ENCODE results near the gene KIF5B.
"Not testable (repeated sequence)": the region's sequence is repeated elsewhere in the genome, so short reads cannot be mapped to it uniquely, and the experiment has no call there.

KIF5B gene

DNA sequence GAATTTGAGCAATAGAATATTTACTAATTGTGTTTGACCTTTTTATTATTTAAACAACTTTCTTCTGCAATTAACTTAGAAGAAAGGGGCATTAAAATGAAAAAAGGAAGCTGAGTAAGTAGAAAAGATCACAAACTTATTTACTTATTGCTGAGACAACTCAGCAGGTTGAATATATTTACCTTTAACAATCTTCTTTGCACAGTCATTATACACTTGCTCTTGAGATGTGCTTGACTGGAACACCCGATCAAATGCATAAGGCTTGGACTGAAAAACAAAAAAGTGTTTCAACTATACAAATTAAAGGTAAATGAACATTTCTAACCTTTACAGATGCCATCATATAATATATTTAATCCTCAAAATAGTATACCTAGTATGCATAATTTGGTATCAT lies 7.9 kb downstream of the KIF5B start:
- Histone ChIP-seq H3K4me1 (ENCODE audit: insufficient read depth, poor library complexity, severe bottlenecking) (peaks cover 38% of the 10 kb centered on the region), H3K27me3 (ENCODE audit: insufficient read depth, poor library complexity, severe bottlenecking) (no peaks in the 10 kb centered on the region), H3K9me3 (ENCODE audit: severe bottlenecking) (no peaks in the 10 kb centered on the region), H3K4me3 (ENCODE audit: severe bottlenecking) (no peak overlapping the region), H3K27ac (ENCODE audit: poor library complexity, severe bottlenecking) (peak overlapping the region; percentile 21), H3K36me3 (ENCODE audit: low read depth) (peaks cover 71% of the 10 kb centered on the region)
- TF ChIP-seq, protein P1, sequence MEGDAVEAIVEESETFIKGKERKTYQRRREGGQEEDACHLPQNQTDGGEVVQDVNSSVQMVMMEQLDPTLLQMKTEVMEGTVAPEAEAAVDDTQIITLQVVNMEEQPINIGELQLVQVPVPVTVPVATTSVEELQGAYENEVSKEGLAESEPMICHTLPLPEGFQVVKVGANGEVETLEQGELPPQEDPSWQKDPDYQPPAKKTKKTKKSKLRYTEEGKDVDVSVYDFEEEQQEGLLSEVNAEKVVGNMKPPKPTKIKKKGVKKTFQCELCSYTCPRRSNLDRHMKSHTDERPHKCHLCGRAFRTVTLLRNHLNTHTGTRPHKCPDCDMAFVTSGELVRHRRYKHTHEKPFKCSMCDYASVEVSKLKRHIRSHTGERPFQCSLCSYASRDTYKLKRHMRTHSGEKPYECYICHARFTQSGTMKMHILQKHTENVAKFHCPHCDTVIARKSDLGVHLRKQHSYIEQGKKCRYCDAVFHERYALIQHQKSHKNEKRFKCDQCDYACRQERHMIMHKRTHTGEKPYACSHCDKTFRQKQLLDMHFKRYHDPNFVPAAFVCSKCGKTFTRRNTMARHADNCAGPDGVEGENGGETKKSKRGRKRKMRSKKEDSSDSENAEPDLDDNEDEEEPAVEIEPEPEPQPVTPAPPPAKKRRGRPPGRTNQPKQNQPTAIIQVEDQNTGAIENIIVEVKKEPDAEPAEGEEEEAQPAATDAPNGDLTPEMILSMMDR (IDR thresholded peaks at IDR 0.05; ENCODE audit: poor library complexity, severe bottlenecking) = no peak
- no peak for DNase-seq (ENCODE audit: low spot score)
- ATAC-seq (ENCODE audit: low read depth) = no peak

DNA sequence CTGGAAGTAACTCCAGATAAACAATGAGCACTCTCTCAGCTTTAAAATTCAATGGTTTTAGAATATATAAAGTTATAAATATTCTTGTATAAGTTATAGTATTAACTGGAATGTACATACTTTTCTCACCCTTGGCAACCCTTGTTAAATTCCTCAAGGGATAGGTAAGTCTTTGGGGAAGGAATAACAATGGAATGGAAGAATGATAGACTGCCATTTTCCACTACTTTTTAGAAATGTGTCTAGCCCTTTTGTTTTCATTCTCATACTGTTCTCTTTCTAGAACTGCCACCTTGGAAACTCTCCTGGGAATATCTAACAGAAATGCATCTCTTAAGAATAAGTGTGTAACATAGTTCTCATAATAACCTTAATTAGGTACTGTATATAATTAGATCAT lies 8.3 kb downstream of the KIF5B start:
- Histone ChIP-seq H3K27me3 (ENCODE audit: insufficient read depth, poor library complexity, severe bottlenecking) (no peaks in the 10 kb centered on the region), H3K4me1 (ENCODE audit: insufficient read depth, poor library complexity, severe bottlenecking) (peaks cover 35% of the 10 kb centered on the region), H3K27ac (ENCODE audit: poor library complexity, severe bottlenecking) (no peak overlapping the region), H3K36me3 (ENCODE audit: low read depth) (peaks cover 75% of the 10 kb centered on the region), H3K9me3 (ENCODE audit: severe bottlenecking) (no peaks in the 10 kb centered on the region), H3K4me3 (ENCODE audit: severe bottlenecking) (no peak overlapping the region)
- DNase-seq (ENCODE audit: low spot score) (no peak), ATAC-seq (ENCODE audit: low read depth) (no peak)
- TF ChIP-seq, protein P1 (IDR thresholded peaks at IDR 0.05; ENCODE audit: poor library complexity, severe bottlenecking) = no peak

DNA sequence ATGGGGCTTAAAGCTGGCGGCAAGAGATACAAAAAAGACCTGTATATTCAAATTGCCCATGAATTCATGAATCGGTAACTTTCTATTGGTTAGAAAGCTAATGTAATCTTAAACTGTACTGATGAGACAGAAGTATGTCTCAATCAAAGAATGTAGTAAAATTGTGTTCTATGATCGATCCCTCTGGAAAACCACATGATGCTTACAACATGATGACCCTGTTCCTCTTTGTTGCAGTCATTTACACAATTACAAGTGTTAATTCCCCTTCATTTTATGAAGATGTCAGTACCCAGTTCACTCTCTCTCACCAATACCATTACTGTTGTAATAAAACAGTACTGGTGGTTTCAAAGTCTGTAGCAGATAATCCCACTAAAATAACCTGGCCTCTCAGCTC lies 10.1 kb downstream of the KIF5B start:
- H3K36me3 ChIP-seq (ENCODE audit: low read depth) = peaks cover 76% of the 10 kb centered on the region
- H3K27ac ChIP-seq (ENCODE audit: poor library complexity, severe bottlenecking) = no peak overlapping the region
- TF ChIP-seq, protein P1 (IDR thresholded peaks at IDR 0.05; ENCODE audit: poor library complexity, severe bottlenecking) = no peak
- peaks cover 19% of the 10 kb centered on the region for H3K4me1 ChIP-seq (ENCODE audit: insufficient read depth, poor library complexity, severe bottlenecking)
- DNase-seq (ENCODE audit: low spot score) (no peak), ATAC-seq (ENCODE audit: low read depth) (no peak)
- H3K9me3 ChIP-seq (ENCODE audit: severe bottlenecking) = no peaks in the 10 kb centered on the region
- H3K27me3 ChIP-seq (ENCODE audit: insufficient read depth, poor library complexity, severe bottlenecking) = no peaks in the 10 kb centered on the region
- no peak overlapping the region for H3K4me3 ChIP-seq (ENCODE audit: severe bottlenecking)

DNA sequence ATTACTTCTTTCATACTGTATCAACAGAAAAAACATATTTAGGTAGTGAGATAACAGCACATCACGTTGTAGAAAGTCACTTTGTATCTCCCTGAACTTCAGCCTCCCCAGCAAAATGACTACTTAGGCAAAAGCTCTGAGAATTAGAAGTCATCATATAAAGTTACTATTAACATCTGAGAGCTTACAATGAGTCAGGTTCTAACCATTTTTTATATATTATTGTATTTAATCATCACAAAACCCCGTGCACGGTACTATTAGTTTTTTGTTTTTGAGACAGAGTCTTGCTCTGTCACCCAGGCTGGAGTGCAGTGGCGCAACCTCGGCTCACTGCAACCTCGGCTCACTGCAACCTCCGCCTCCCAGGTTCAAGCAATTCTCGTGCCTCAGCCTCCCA lies 13.5 kb downstream of the KIF5B start:
- H3K27ac ChIP-seq (ENCODE audit: poor library complexity, severe bottlenecking) = peak overlapping the region; percentile 3
- H3K27me3 ChIP-seq (ENCODE audit: insufficient read depth, poor library complexity, severe bottlenecking); DNase-seq (ENCODE audit: low spot score); H3K4me3 ChIP-seq (ENCODE audit: severe bottlenecking); H3K4me1 ChIP-seq (ENCODE audit: insufficient read depth, poor library complexity, severe bottlenecking); H3K9me3 ChIP-seq (ENCODE audit: severe bottlenecking): not testable (repeated sequence)
- H3K36me3 ChIP-seq (ENCODE audit: low read depth) = peaks cover 85% of the 10 kb centered on the region
- ATAC-seq (ENCODE audit: low read depth) = peak; percentile 55

DNA sequence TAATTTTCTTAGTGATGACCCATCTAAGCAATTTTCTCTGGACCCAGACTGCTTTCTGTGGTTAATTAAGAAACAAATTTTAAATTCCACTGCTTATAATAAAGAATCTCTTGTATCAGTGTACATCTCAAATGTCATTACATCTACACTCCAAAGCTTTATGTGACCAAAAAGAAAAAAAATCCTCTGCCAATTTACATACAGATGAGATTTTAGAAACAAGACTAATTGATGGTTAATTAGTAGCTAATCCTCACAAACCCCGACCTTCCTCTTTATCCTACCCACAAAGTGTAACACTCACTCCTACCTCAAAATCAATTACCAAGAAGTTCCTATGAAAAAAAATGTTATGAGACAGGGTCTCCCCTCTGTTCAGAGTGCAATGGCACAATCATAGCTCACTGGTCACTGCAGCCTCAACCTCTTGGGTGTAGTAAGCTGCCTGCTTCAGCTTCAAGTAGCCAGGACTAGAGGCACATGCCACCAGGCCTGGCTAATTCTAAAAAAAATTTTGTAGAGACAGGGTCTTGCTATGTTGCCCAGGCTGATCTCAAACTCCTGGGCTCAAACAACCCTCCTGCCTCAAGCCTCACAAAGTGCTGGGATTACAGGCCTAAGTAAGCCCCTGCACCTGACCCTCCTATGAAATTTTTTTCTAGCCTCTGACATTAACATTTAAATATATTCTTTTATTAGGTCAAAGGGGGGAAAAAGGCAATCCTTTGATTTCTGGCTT lies 14.8 kb downstream of the KIF5B start:
- no peak for DNase-seq (ENCODE audit: low spot score)
- H3K4me1 ChIP-seq (ENCODE audit: insufficient read depth, poor library complexity, severe bottlenecking) = no peaks in the 10 kb centered on the region
- ATAC-seq (ENCODE audit: low read depth) = peak; percentile 19; the same call in 1 of the 3 replicates
- H3K27me3 ChIP-seq (ENCODE audit: insufficient read depth, poor library complexity, severe bottlenecking) = no peaks in the 10 kb centered on the region
- H3K36me3 ChIP-seq (ENCODE audit: low read depth) = peaks cover 85% of the 10 kb centered on the region
- H3K27ac ChIP-seq (ENCODE audit: poor library complexity, severe bottlenecking) = no peak overlapping the region
- H3K4me3 ChIP-seq (ENCODE audit: severe bottlenecking) = no peak overlapping the region
- no peaks in the 10 kb centered on the region for H3K9me3 ChIP-seq (ENCODE audit: severe bottlenecking)
- TF ChIP-seq, protein P1 (IDR thresholded peaks at IDR 0.05; ENCODE audit: poor library complexity, severe bottlenecking) = no peak
